ENCODE measurements around the gene KREMEN2. TPM values are rescaled to one million over a fixed set of nuclear protein-coding genes. Genes with fewer than 3 reads are reported as not detected.

KREMEN2 gene
- total RNA-seq, 4 donors from 2014 or later, result 1.9 to 3.8 (median 2.5) TPM

DNA sequence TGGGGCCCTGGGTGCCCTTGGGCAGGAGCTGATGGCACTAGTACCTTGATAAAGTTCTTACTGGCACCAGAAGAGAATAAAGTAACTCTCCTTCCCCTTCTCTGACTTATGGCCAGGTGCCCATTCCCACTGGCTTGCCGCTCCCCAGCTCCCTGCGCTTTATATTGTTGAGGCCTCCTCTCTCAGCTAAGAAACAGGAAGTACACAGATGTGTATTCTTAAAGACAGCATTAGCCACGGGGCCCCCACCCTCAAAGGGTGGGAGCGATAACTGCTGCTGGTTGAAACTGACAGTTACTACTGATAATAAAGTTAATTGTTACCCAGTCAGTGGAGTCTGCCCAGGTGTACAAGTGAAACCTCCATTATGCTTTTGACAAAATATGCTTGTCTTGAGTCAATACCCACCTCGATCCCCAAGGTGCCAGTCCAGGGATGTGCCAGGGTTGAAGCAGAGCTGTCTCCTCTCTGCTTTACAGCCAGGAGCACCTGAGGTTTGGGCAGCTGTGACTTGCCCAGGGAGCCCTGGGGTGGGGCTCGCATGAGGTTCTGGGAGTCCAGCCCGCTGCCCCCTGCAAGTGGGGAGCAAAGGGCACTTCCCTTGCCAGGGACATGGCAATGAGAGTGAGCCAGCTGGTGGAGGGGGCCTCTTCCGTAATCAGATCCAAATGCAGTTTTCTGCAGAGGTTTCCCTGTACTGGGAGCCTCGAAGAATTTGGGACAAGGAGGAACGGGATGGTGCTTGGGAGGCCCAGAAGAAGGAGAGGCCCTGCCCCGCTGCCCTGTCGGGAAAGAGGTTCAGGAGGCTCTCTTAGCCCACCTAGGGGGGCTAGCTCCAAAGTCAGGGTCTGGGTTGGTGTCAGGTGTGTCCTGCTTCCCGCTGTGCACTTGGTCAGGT lies 43.2 kb downstream of the KREMEN2 start:
- WGBS, 2 donors, result 57 to 63% methylated on average over 11 to 13 of the region's 13 CpGs
- TF ChIP-seq POLR2A (IDR thresholded peaks at IDR 0.05), result no peak
- TF ChIP-seq, protein P1, sequence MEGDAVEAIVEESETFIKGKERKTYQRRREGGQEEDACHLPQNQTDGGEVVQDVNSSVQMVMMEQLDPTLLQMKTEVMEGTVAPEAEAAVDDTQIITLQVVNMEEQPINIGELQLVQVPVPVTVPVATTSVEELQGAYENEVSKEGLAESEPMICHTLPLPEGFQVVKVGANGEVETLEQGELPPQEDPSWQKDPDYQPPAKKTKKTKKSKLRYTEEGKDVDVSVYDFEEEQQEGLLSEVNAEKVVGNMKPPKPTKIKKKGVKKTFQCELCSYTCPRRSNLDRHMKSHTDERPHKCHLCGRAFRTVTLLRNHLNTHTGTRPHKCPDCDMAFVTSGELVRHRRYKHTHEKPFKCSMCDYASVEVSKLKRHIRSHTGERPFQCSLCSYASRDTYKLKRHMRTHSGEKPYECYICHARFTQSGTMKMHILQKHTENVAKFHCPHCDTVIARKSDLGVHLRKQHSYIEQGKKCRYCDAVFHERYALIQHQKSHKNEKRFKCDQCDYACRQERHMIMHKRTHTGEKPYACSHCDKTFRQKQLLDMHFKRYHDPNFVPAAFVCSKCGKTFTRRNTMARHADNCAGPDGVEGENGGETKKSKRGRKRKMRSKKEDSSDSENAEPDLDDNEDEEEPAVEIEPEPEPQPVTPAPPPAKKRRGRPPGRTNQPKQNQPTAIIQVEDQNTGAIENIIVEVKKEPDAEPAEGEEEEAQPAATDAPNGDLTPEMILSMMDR (IDR thresholded peaks at IDR 0.05), result no peak
- DNase-seq (ENCODE audit: low spot score in 2 of 2), result no peak
- H3K4me3 ChIP-seq (ENCODE audit: low read depth, poor library complexity, severe bottlenecking), result no peak overlapping the region
- intact Hi-C loops (cut with DNase I; ENCODE audit: low total_unique reads), result no loop called here

DNA sequence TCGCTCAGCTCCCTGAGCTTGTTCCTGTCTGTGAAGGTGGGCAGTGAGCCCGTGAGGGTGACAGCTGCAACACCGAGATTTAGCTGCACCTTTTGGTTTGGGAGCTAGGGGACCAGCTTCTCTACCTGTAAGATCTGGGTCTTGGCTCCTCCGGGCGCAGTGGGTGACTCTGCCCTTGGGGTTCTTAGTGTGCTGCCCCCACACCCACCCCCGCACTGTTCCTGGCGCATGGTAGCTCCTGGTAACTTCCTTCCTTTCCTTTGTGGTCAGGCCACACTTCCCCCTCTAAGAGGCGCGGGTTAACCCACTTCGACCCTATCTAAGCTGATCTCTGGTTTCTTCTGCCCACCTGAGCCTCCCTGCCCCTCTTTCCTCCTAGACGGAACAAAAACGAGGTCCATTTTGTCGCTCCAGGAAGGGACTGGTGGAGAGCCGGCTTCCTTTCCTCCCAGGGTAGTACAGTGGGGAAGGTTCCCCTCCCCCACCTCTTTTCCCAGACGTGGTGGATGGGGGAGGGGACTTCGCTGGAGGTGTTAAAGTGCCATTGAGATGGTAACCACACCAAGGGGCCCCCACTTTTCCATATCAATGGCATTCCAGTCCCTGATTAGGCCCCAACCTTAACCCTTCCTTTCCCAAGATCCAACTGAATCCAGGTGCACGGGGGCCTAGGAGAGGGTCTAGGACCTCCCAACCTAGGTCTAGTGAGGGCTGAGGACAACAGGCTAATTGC lies 44.0 kb downstream of the KREMEN2 start:
- no peak for DNase-seq (ENCODE audit: low spot score in 2 of 2)
- H3K4me3 ChIP-seq (ENCODE audit: low read depth, poor library complexity, severe bottlenecking), result no peak overlapping the region
- no peak for TF ChIP-seq POLR2A (IDR thresholded peaks at IDR 0.05)
- TF ChIP-seq, protein P1 (IDR thresholded peaks at IDR 0.05), result no peak
- 33 to 38% methylated on average over 16 to 17 of the region's 17 CpGs for WGBS, 2 donors
- intact Hi-C loops (cut with DNase I; ENCODE audit: low total_unique reads), result no loop called here

DNA sequence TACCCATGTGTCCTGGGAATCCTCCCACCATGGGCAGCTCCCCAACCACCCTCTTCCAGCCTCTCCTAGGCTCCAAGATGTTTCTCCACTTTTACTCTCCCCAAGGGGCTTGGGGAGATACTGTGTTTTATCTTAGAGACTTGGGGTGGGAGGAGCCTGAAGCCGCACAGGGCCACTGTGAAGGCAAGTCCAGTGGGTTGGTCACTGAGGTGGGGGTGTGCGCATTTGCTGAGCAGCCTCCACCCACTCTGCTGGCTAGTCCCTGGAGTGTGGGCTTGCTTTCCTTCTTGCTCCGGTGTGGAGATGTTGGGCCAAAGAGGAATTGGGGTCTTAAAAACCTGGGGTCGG lies 44.6 kb downstream of the KREMEN2 start:
- TF ChIP-seq, protein P1 (IDR thresholded peaks at IDR 0.05), result no peak
- TF ChIP-seq POLR2A (IDR thresholded peaks at IDR 0.05), result no peak
- 45 to 87% methylated on average over 4 of the region's 4 CpGs for WGBS, 2 donors
- H3K4me3 ChIP-seq (ENCODE audit: low read depth, poor library complexity, severe bottlenecking), result no peak overlapping the region
- intact Hi-C loops (cut with DNase I; ENCODE audit: low total_unique reads), result no loop called here
- DNase-seq (ENCODE audit: low spot score in 2 of 2), result no peak

DNA sequence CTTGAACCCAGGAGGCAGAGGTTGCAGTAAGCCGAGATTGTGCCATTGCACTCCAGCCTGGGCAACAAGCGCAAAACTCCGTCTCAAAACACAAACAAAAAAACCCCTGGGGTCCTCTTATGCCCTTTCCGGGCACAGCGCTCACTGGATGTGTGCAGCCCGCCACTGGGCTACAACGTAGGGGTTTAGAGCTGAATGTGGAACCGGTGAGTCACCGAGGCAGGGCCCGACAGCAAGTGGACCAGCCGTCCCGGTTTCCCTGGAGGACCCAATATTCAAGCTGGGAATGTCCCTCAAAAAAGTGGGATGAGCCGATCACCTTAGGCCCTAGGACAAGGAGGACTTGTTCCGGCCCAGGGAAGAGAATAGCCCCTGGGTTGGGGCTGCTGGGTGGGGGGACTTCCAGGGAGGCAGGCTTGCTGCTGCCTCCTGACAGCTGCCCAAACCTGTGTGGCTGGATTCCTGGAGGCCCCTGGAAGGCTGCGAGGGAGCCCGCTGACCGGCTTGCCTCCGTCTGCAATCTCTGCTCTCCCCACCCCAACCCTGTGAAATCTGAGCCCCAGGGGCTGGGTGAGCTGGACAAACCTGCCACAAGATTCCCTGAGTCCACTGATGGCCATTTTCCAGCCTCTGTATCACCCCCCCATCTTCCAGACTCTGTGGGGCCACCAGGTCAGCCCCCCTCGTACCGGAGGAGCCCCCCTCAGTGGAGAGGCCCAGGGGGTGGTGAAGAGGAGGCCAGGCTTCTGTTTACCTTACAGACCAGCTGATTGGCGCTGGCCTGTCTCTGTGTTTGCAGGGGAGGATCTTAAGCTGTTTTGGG lies 45.7 kb downstream of the KREMEN2 start:
- H3K4me3 ChIP-seq (ENCODE audit: low read depth, poor library complexity, severe bottlenecking), result no peak overlapping the region
- DNase-seq (ENCODE audit: low spot score in 2 of 2), result no peak
- intact Hi-C loops (cut with DNase I; ENCODE audit: low total_unique reads), result no loop called here
- no peak for TF ChIP-seq POLR2A (IDR thresholded peaks at IDR 0.05)
- WGBS, 2 donors, result 48 to 53% methylated on average over 16 to 21 of the region's 21 CpGs

DNA sequence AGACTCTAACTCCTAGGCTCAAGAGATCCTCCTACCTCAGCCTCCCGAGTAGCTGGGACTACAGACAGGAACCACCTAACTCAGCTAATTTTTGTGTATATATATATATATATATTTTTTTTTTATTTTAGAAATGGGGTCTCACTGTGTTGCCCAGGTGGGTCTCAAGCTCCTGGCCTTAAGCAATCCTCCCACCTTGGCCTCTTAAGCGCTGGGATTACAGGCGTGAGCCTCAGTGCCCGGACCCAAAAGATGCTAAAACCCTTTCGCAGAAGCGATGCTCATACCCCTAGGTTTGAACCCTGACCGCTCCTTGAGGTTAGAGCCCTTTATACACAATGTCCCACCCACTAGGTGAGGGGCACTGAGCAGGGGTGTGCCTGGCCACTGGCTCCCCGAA lies 46.4 kb downstream of the KREMEN2 start:
- H3K4me3 ChIP-seq (ENCODE audit: low read depth, poor library complexity, severe bottlenecking), result no peak overlapping the region
- DNase-seq (ENCODE audit: low spot score in 2 of 2), result no peak
- TF ChIP-seq POLR2A (IDR thresholded peaks at IDR 0.05), result no peak
- TF ChIP-seq, protein P1 (IDR thresholded peaks at IDR 0.05), result no peak
- WGBS, 2 donors, result 91 to 97% methylated on average over 8 of the region's 8 CpGs
- intact Hi-C loops (cut with DNase I; ENCODE audit: low total_unique reads), result no loop called here
